Astrocyte of the cerebellum (primary cell): ENCODE results near the gene TOPAZ1.
A peak's percentile ranks its signal among the peaks of the same experiment; 100 is the strongest.

Source experiments
- DNase-seq: peaks from one replicate; pipeline ENCODE4 v3.0.0-alpha.2; 2011; ENCODE audit warnings: low read depth
- H3K4me3 ChIP-seq: 2 replicates; pipeline ENCODE4 v1.5.1; 2011; ENCODE audit warnings: mild to moderate bottlenecking, low read depth, low read length, moderate library complexity
- CTCF ChIP-seq: IDR thresholded peaks from 2 replicates; pipeline ENCODE4 v1.5.1; 2012; ENCODE audit warnings: low read length, low read depth, moderate library complexity, mild to moderate bottlenecking; ENCODE audit errors: missing control alignments
- in situ Hi-C: cut with HindIII; loops from 2 replicates; pipeline ENCODE4 v1.10.0; 2017; ENCODE audit warnings: low sequenced_read_pairs

The TOPAZ1 gene

DNA sequence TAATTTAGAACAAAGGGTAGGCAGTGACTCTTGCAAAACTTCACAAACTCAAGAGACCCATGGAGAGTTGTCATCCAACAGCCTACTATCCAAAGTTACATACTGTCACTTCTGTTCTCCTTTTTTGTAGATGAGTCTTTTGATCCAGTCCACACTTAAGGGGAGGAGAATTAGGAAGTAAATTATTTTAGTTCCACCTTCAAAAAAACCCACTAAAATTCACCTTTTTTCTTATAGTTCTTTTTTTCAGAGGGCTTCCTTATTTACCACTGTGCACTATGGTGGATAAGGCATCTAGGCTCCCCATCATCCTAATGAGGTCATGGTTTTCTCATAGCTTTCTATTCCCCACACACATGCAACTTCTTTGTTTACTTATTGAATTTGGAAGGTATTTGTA lies 88.3 kb downstream of the TOPAZ1 start:
- TF ChIP-seq CTCF = no peak
- no peak overlapping the region for H3K4me3 ChIP-seq
- DNase-seq = no peak
- in situ Hi-C loops = no loop called here

DNA sequence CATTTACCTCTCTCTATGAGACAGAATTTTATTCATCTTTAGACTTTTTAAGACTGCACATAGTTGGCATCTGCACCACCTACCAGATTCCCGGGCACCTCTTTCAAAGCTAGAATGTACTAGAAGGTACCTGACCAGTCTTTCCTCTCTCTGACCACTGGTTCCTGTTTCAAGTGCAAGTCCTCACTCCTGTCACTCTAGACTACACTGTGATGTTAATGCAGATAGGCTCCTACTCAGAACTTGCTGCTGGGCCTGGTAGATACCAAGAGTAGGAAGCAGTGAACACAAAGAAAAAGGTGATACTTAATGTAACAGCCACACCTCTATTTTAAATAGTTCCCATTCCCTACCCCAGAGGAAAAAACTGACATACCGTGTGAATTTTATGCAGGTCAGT lies 88.8 kb downstream of the TOPAZ1 start:
- TF ChIP-seq CTCF = no peak
- in situ Hi-C loops = no loop called here

GRCh38 chr3:44334326-44334725 lies 92.6 kb downstream of the TOPAZ1 start:
- TF ChIP-seq CTCF = no peak
- no peak for DNase-seq
- H3K4me3 ChIP-seq = no peak overlapping the region
- in situ Hi-C loops = no loop called here

More for the DNA sequence above, 88.8 kb downstream of the TOPAZ1 start:
- no peak overlapping the region for H3K4me3 ChIP-seq
- no peak for DNase-seq

GRCh38 chr3:44337248-44337785 lies 95.6 kb downstream of the TOPAZ1 start:
- peak; percentile 16 for TF ChIP-seq CTCF
- DNase-seq = no peak
- peak overlapping the region; percentile 71 for H3K4me3 ChIP-seq
- in situ Hi-C loops = no loop called here

DNA sequence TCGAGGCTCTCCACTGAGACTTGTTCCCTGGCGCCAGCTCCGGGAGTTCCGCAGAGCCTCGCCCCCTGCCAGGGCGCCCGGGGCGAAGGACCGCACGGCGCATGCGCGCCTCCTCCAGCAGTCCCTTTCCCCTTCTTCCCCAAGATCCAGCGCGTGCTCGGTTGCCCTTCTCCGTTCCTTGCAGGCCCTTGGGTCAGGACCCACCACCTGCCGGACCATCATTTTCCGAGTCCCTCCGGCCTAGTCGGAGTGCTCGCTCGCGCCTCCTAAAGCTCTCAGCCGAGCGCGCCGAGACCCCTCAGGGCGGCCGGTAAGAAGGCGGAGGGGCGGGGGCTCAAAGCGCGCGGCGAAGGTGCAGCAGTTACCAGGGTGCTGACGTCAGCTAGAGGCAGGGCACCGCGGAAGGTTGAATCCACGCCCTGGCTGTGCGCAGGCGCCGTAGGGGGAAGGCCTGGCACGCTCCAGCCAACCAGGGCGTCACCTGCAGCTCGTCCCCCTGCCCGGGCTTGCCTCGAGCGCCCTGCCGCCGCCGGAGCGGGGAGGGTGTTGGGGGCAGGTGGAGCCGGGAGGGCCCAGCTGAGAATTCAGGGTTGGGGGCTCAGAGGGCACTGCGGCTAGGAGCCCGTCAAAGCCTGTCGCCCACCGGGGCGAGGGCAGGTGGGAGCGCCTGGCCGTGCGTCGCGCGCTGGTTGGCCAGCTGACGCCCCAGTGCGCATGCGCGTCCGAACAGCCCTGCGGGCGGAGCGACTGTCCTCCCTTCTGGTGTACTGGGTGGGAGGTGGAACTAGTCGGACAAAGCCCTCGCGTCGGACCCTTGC lies 96.5 kb downstream of the TOPAZ1 start, which contains the start of gene TCAIM:
Gene TCAIM, plus strand, starts transcription at position 757 of the 818 bp plus-strand sequence. CDS start 16,017 bp downstream, outside the sequence.
- no peak for TF ChIP-seq CTCF
- peak within 1 kb of the TSS; percentile 71 for H3K4me3 ChIP-seq
- in situ Hi-C loops = no loop called here
- DNase-seq = peak; percentile 92

DNA sequence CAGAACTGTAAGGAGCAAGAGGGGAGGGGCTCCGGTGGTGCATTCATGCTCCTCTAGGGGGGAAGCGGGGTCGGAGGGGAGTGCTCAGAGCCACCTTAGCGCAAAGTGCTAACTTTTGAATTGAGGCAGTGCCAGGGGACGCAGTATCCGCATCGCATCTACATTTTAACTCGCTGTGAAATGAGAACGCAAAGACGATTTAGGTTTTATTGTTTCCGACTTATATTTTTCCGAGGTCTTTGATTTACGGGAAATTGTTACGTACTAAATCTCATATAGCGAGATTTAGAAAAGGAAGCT lies 97.1 kb downstream of the TOPAZ1 start:
- H3K4me3 ChIP-seq = peak overlapping the region; percentile 71
- no peak for TF ChIP-seq CTCF
- in situ Hi-C loops = no loop called here
- no peak for DNase-seq
